Kidney tubule cell (primary cell): Measurements from ENCODE around the gene GTPBP1.

ENCODE experiments used
- DNase-seq: peaks from one replicate; pipeline ENCODE4 v3.0.0-alpha.2; 2018; ENCODE audit warnings: low spot score

The GTPBP1 gene

GRCh38 chr22:38727123-38727522, 21.4 kb downstream of the GTPBP1 start:
- no peak for DNase-seq

- DNase-seq = no peak
Observed at GRCh38 chr22:38727530-38728451, 22.0 kb downstream of the GTPBP1 start.

GRCh38 chr22:38728871-38729796, 23.4 kb downstream of the GTPBP1 start:
- DNase-seq = no peak

GRCh38 chr22:38729946-38730345, 24.2 kb downstream of the GTPBP1 start:
- DNase-seq = no peak

GRCh38 chr22:38730411-38730871, 24.7 kb downstream of the GTPBP1 start:
- DNase-seq = no peak

- no peak for DNase-seq
Observed at GRCh38 chr22:38731703-38732161, 26.0 kb downstream of the GTPBP1 start.

GRCh38 chr22:38732251-38732815, 26.6 kb downstream of the GTPBP1 start:
- DNase-seq = no peak

GRCh38 chr22:38733329-38733723, 27.6 kb downstream of the GTPBP1 start:
- peak; percentile 37 for DNase-seq

- DNase-seq = no peak
Observed at GRCh38 chr22:38733724-38734381, 28.1 kb downstream of the GTPBP1 start.

- no peak for DNase-seq
Observed at GRCh38 chr22:38734421-38735100, 28.8 kb downstream of the GTPBP1 start.

- no peak for DNase-seq
Observed at GRCh38 chr22:38735126-38735464, 29.4 kb downstream of the GTPBP1 start.

GRCh38 chr22:38735465-38736256, 29.9 kb downstream of the GTPBP1 start:
- peak; percentile 55 for DNase-seq

- no peak for DNase-seq
Observed at GRCh38 chr22:38736257-38736570, 30.5 kb downstream of the GTPBP1 start.

GRCh38 chr22:38737302-38738060, 31.7 kb downstream of the GTPBP1 start:
- DNase-seq = peak; percentile 72

- no peak for DNase-seq
Observed at GRCh38 chr22:38738475-38739070, 32.8 kb downstream of the GTPBP1 start.

GRCh38 chr22:38739300-38740055, 33.7 kb downstream of the GTPBP1 start:
- no peak for DNase-seq

GRCh38 chr22:38740116-38740723, 34.5 kb downstream of the GTPBP1 start:
- no peak for DNase-seq

- no peak for DNase-seq
Observed at GRCh38 chr22:38740754-38741153, 35.0 kb downstream of the GTPBP1 start.
